ENCODE results near the gene KLHL12.
"Not testable (repeated sequence)": the region's sequence is repeated elsewhere in the genome, so short reads cannot be mapped to it uniquely, and the experiment has no call there.

The KLHL12 gene

GRCh38 chr1:202915146-202915545 is 11.9 kb downstream of the KLHL12 start:
- Histone ChIP-seq H3K36me3 (ENCODE audit: control insufficient read depth, insufficient read depth, low read length) (no peaks in the 10 kb centered on the region), H3K27ac (no peak overlapping the region), H3K4me2 (ENCODE audit: low read length) (no peak overlapping the region), H3K4me1 (no peaks in the 10 kb centered on the region), H3K27me3 (ENCODE audit: control insufficient read depth, insufficient read depth, low read length) (no peaks in the 10 kb centered on the region), H3K4me3 (ENCODE audit: low read depth, low read length) (no peak overlapping the region), H2AFZ (no peak overlapping the region), H3K9me3 (ENCODE audit: control insufficient read depth, low read length) (no peaks in the 10 kb centered on the region), H3K9ac (no peak overlapping the region), H3K79me2 (no peaks in the 10 kb centered on the region)
- no peak for TF ChIP-seq CTCF (IDR thresholded peaks at IDR 0.05)

- not testable (repeated sequence) for H3K4me1 ChIP-seq; H3K9ac ChIP-seq; H3K4me2 ChIP-seq (ENCODE audit: low read length); H3K79me2 ChIP-seq; H3K36me3 ChIP-seq (ENCODE audit: control insufficient read depth, insufficient read depth, low read length); H3K27me3 ChIP-seq (ENCODE audit: control insufficient read depth, insufficient read depth, low read length); H3K4me3 ChIP-seq (ENCODE audit: low read depth, low read length); H3K9me3 ChIP-seq (ENCODE audit: control insufficient read depth, low read length); H3K27ac ChIP-seq; H2AFZ ChIP-seq
Measured at GRCh38 chr1:202912476-202912875, 14.6 kb downstream of the KLHL12 start.

GRCh38 chr1:202909494-202909893 is 17.5 kb downstream of the KLHL12 start:
- no peaks in the 10 kb centered on the region for H3K4me1 ChIP-seq
- H3K27me3 ChIP-seq (ENCODE audit: control insufficient read depth, insufficient read depth, low read length), result no peaks in the 10 kb centered on the region
- H3K9ac ChIP-seq, result no peak overlapping the region
- no peak for TF ChIP-seq CTCF (IDR thresholded peaks at IDR 0.05)
- no peak overlapping the region for H3K4me3 ChIP-seq (ENCODE audit: low read depth, low read length)
- no peak overlapping the region for H3K4me2 ChIP-seq (ENCODE audit: low read length)
- H3K9me3 ChIP-seq (ENCODE audit: control insufficient read depth, low read length), result no peaks in the 10 kb centered on the region
- H3K27ac ChIP-seq, result no peak overlapping the region
- H3K36me3 ChIP-seq (ENCODE audit: control insufficient read depth, insufficient read depth, low read length), result no peaks in the 10 kb centered on the region
- no peaks in the 10 kb centered on the region for H3K79me2 ChIP-seq
- H2AFZ ChIP-seq, result no peak overlapping the region

GRCh38 chr1:202908998-202909397 is 18.0 kb downstream of the KLHL12 start:
- no peak overlapping the region for H3K4me3 ChIP-seq (ENCODE audit: low read depth, low read length)
- no peaks in the 10 kb centered on the region for H3K79me2 ChIP-seq
- no peaks in the 10 kb centered on the region for H3K27me3 ChIP-seq (ENCODE audit: control insufficient read depth, insufficient read depth, low read length)
- H3K4me2 ChIP-seq (ENCODE audit: low read length), result no peak overlapping the region
- no peaks in the 10 kb centered on the region for H3K4me1 ChIP-seq
- H3K9me3 ChIP-seq (ENCODE audit: control insufficient read depth, low read length), result no peaks in the 10 kb centered on the region
- TF ChIP-seq CTCF (IDR thresholded peaks at IDR 0.05), result no peak
- H3K9ac ChIP-seq, result no peak overlapping the region
- no peak overlapping the region for H2AFZ ChIP-seq
- H3K27ac ChIP-seq, result no peak overlapping the region
- H3K36me3 ChIP-seq (ENCODE audit: control insufficient read depth, insufficient read depth, low read length), result no peaks in the 10 kb centered on the region

GRCh38 chr1:202905331-202905730 is 21.7 kb downstream of the KLHL12 start:
- H3K27ac ChIP-seq, result no peak overlapping the region
- no peaks in the 10 kb centered on the region for H3K79me2 ChIP-seq
- no peak overlapping the region for H2AFZ ChIP-seq
- no peaks in the 10 kb centered on the region for H3K9me3 ChIP-seq (ENCODE audit: control insufficient read depth, low read length)
- no peaks in the 10 kb centered on the region for H3K27me3 ChIP-seq (ENCODE audit: control insufficient read depth, insufficient read depth, low read length)
- no peaks in the 10 kb centered on the region for H3K36me3 ChIP-seq (ENCODE audit: control insufficient read depth, insufficient read depth, low read length)
- no peak for TF ChIP-seq CTCF (IDR thresholded peaks at IDR 0.05)
- no peak overlapping the region for H3K4me2 ChIP-seq (ENCODE audit: low read length)
- H3K4me3 ChIP-seq (ENCODE audit: low read depth, low read length), result no peak overlapping the region
- H3K9ac ChIP-seq, result no peak overlapping the region
- no peaks in the 10 kb centered on the region for H3K4me1 ChIP-seq

GRCh38 chr1:202903808-202904207 is 23.2 kb downstream of the KLHL12 start:
- not testable (repeated sequence) for H3K4me1 ChIP-seq; H3K9ac ChIP-seq; H3K36me3 ChIP-seq (ENCODE audit: control insufficient read depth, insufficient read depth, low read length); H3K79me2 ChIP-seq; H3K9me3 ChIP-seq (ENCODE audit: control insufficient read depth, low read length); H3K27me3 ChIP-seq (ENCODE audit: control insufficient read depth, insufficient read depth, low read length); H3K27ac ChIP-seq; H3K4me3 ChIP-seq (ENCODE audit: low read depth, low read length); H3K4me2 ChIP-seq (ENCODE audit: low read length); H2AFZ ChIP-seq

Measured in parathyroid adenoma (tissue), 2 donors.